ENCODE measurements around the gene B3GALT6. TPM values are rescaled to one million over a fixed set of nuclear protein-coding genes. Genes with fewer than 3 reads are reported as not detected.

The B3GALT6 gene
- total and polyA plus RNA-seq, 11 donors = 6.7 to 21.4 (median 11.2) TPM

GRCh38 chr1:1272341-1273208 lies 40.5 kb downstream of the B3GALT6 start:
- WGBS, 4 donors = 28 to 36% (median 34%) methylated on average over 34 to 43 of the region's 43 CpGs
- Histone ChIP-seq H3K9me3 (no peaks in the 10 kb centered on the region), H3K4me1 (peaks cover 14 to 49% (median 38%) of the 10 kb centered on the region in 12 donors), H3K27ac (peak overlapping the region in 10 of 12 donors; percentile 70 to 96 (median 88)), H3K4me3 (peak overlapping the region; percentile 61 to 99 (median 94)), H3K36me3 (peaks cover 0 to 20% (median 7%) of the 10 kb centered on the region in 9 donors), H3K27me3 (no peaks in the 10 kb centered on the region)
- DNase-seq = peak in 1 of 5 donors; percentile 64
- TF ChIP-seq POLR2A (IDR thresholded peaks at IDR 0.05) = no peak
- no peak for TF ChIP-seq CTCF (IDR thresholded peaks at IDR 0.05)
- no peak for ATAC-seq
- intact Hi-C loops (cut with DNase I) = loop anchor here in 3 of 10 donors (1.0 to 5.0 kb wide), 3 partner anchors 40 to 156 kb away; partner anchors contain the start of genes B3GALT6 (in 3 of the 3), SDF4 (in 3 of the 3) and C1orf159 (in 1 of the 3)

- H3K4me1 ChIP-seq = peaks cover 14 to 49% (median 38%) of the 10 kb centered on the region in 12 donors
- H3K36me3 ChIP-seq = peaks cover 0 to 15% (median 4%) of the 10 kb centered on the region in 9 donors
- intact Hi-C loops (cut with DNase I) = loop anchor here in 3 of 10 donors (1.0 to 5.0 kb wide), 3 partner anchors 40 to 157 kb away; partner anchors contain the start of genes B3GALT6 (in 3 of the 3), SDF4 (in 3 of the 3) and C1orf159 (in 1 of the 3)
- ATAC-seq = no peak
- H3K27ac ChIP-seq = peak overlapping the region; percentile 41 to 96 (median 88)
- WGBS, 4 donors = 0% methylated on average over 7 to 31 of the region's 31 CpGs
- peak in 1 of 5 donors; percentile 68 for DNase-seq
- no peaks in the 10 kb centered on the region for H3K27me3 ChIP-seq
- TF ChIP-seq POLR2A (IDR thresholded peaks at IDR 0.05) (no peak), CTCF (IDR thresholded peaks at IDR 0.05) (no peak)
- H3K4me3 ChIP-seq = peak overlapping the region; percentile 61 to 99 (median 94)
- H3K9me3 ChIP-seq = no peaks in the 10 kb centered on the region
Observed at GRCh38 chr1:1273209-1273511, 41.1 kb downstream of the B3GALT6 start.

- Histone ChIP-seq H3K4me3 (peak within 1 kb of the TSS; percentile 61 to 99 (median 94)), H3K27ac (peak within 1 kb of the TSS; percentile 41 to 96 (median 90)), H3K27me3 (no peaks in the 10 kb centered on the region), H3K4me1 (peaks cover 14 to 47% (median 38%) of the 10 kb centered on the region in 12 donors), H3K36me3 (peaks cover 0 to 10% (median under 1%) of the 10 kb centered on the region in 9 donors), H3K9me3 (no peaks in the 10 kb centered on the region)
- WGBS, 4 donors = 0 to 1% (median 0%) methylated on average over 11 to 105 of the region's 105 CpGs
- intact Hi-C loops (cut with DNase I) = loop anchor here in 3 of 10 donors (1.0 to 5.0 kb wide), 3 partner anchors 41 to 157 kb away; partner anchors contain the start of genes B3GALT6 (in 3 of the 3), SDF4 (in 3 of the 3) and C1orf159 (in 1 of the 3)
- peak in 1 of 2 donors; percentile 67 for TF ChIP-seq POLR2A (IDR thresholded peaks at IDR 0.05)
- peak in 5 of 12 donors; percentile 5 to 35 (median 24) for TF ChIP-seq CTCF (IDR thresholded peaks at IDR 0.05)
- ATAC-seq = peak; percentile 95 to 98 (median 97)
- DNase-seq = peak; percentile 95 to 98 (median 96)
Observed at GRCh38 chr1:1273512-1274298, 41.7 kb downstream of the B3GALT6 start, which contains the start of gene UBE2J2. UBE2J2 (minus strand) TSS chr1:1273854; CDS start chr1:1267992, 5,862 bp downstream.
